ENCODE results near the gene FAM53B.

FAM53B gene

DNA sequence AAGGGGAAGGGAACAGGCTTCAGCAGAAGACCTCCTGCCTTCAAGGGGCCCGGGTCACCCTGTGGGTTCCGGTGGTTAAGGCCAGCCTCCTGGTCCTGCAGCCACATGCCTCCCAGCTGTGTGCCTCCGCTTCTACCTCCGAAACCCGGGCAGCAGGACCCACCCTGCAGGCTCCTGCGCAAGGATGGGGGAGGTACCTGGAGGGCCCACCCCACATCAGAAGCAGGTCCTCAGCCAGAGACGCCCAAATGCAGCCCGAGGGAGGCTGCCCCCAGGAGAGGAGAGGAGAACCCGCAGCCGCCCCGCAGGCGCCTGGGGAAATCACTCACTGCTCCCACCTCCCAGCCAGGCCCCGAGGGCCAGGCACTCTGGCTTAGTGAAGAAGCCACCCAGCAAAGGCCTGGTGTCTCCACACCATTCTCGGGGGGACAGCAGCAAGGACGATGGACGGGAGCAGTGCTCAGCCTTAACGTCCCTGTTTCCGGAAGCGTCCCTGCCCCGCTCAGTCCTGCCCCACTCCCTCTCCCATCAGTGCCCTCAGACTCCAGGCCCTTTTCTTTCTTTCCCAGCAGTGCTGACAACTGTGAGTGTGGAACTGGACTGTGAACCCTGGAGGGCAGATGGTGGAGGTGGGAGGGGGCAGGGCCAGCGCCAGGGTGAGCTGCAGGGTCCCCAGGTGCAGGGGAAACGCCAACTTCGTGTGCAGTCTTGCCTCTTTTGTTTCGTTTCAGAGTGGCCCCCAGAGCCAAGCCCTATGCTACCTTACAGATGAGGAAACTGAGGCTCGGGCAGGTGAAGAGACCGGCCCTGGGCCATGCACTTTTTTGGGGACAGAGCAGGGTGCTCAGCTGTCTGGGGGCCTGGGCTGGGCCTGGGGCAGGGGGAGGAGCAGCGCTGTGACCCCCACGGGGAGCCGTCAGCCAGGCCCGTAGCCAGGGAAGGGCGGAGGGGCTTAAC is 138.0 kb downstream of the FAM53B start:
- H3K4me3 ChIP-seq (ENCODE audit: low read depth, low read length) = no peak overlapping the region
- no peak for DNase-seq (ENCODE audit: low read depth)

GRCh38 chr10:124605481-124605855 is 138.7 kb downstream of the FAM53B start:
- no peak overlapping the region for H3K4me3 ChIP-seq (ENCODE audit: low read depth, low read length)
- DNase-seq (ENCODE audit: low read depth) = no peak

- DNase-seq (ENCODE audit: low read depth) = no peak
- no peak overlapping the region for H3K4me3 ChIP-seq (ENCODE audit: low read depth, low read length)
Observed at GRCh38 chr10:124605001-124605370, 139.2 kb downstream of the FAM53B start.

- no peak overlapping the region for H3K4me3 ChIP-seq (ENCODE audit: low read depth, low read length)
- no peak for DNase-seq (ENCODE audit: low read depth)
Observed at GRCh38 chr10:124604214-124605000, 139.8 kb downstream of the FAM53B start.

GRCh38 chr10:124603376-124604213 is 140.6 kb downstream of the FAM53B start:
- no peak overlapping the region for H3K4me3 ChIP-seq (ENCODE audit: low read depth, low read length)
- DNase-seq (ENCODE audit: low read depth) = no peak

DNA sequence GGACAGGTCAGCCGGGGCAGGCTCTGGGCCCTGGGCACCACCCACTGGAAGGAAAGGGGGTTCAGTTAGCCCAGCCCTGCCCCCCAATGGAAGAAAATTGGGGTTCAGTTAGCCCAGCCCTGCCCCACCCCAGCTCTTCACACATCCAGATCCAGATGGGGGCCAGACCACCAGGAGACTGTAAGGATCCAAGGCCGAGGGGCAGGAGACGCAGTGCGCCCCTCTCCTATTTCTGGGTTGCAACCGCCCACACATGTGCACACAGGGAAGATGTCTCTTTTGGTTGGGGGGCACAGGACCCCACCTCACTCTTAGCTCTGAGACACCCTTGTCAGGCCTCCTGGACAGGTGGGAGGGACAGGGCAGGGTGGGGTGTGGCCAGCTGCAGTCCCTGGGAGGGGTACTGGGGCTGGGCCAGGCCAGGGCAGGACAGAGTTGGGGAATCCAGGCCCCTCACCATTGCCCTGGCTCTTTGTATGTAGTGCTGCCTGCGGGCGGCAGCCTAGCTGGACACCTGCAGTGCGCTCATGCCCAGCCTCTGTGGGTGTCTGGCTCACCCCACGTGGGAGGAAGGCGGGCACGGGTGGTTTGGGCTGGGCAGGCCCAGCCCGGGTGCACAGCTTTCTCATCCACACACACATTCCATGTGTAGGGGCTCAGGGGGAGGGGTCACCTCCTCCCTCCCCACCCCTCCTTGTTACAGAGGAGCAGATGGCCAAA is 141.4 kb downstream of the FAM53B start:
- no peak for DNase-seq (ENCODE audit: low read depth)
- H3K4me3 ChIP-seq (ENCODE audit: low read depth, low read length) = no peak overlapping the region

- DNase-seq (ENCODE audit: low read depth) = no peak
- H3K4me3 ChIP-seq (ENCODE audit: low read depth, low read length) = no peak overlapping the region
Observed at GRCh38 chr10:124602121-124602561, 142.0 kb downstream of the FAM53B start.

DNA sequence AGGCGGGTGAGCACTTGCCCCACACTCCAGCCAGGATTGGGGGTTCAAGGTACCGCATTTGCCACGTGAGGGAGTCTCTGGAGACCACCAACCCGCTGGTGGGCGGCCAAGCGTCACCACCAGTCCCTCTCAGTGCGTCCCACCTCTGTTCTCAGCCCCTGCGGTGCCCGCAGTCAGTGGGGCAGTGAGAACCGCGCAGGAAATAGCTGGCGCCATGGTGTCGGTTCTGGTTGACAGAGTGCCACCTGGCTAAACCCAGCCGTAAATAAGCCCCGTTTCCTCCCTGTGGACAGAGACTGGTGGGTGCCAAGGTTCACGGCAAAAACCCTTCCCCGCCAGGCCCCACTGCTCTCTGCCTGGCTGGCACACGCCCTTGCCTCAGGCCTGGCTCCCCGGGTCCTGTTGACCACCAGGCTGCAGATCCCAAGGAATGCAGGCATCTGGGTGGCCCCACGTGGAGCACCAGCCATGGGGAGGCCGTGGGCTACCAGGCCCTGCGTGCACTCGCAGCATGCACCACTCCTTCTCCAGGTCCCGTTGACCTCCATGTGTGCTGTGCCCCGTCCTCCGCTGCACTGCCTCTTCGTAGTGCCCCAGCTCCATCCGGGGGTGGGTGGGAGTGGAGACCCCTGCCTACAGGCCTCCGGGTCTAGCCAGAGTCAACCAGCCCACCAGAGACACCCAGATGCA is 142.6 kb downstream of the FAM53B start:
- no peak overlapping the region for H3K4me3 ChIP-seq (ENCODE audit: low read depth, low read length)
- no peak for DNase-seq (ENCODE audit: low read depth)

DNA sequence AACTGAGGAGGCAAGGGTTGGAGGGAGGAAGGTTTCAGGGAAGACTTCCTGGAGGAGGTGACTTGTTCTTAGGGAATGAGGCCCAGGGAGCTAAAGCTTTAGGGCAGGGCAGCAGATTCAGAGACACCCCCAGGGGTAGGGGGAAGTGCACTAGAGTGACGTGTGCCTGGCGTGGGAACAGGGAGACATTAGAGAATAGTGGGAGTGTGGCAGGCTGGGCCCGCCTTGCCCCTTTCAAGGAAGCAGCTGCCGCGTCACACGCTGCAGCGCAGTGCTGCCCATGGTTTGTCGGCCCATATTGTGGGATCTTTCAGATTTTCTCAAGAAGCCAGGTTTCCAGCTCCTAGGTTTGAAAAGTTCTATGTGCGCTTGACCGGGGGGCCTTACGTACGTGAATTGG is 143.2 kb downstream of the FAM53B start:
- H3K4me3 ChIP-seq (ENCODE audit: low read depth, low read length) = no peak overlapping the region
- no peak for DNase-seq (ENCODE audit: low read depth)

GRCh38 chr10:124600051-124600880 is 143.9 kb downstream of the FAM53B start:
- no peak for DNase-seq (ENCODE audit: low read depth)
- H3K4me3 ChIP-seq (ENCODE audit: low read depth, low read length) = no peak overlapping the region

GRCh38 chr10:124599588-124600050 is 144.6 kb downstream of the FAM53B start:
- no peak overlapping the region for H3K4me3 ChIP-seq (ENCODE audit: low read depth, low read length)
- no peak for DNase-seq (ENCODE audit: low read depth)

DNA sequence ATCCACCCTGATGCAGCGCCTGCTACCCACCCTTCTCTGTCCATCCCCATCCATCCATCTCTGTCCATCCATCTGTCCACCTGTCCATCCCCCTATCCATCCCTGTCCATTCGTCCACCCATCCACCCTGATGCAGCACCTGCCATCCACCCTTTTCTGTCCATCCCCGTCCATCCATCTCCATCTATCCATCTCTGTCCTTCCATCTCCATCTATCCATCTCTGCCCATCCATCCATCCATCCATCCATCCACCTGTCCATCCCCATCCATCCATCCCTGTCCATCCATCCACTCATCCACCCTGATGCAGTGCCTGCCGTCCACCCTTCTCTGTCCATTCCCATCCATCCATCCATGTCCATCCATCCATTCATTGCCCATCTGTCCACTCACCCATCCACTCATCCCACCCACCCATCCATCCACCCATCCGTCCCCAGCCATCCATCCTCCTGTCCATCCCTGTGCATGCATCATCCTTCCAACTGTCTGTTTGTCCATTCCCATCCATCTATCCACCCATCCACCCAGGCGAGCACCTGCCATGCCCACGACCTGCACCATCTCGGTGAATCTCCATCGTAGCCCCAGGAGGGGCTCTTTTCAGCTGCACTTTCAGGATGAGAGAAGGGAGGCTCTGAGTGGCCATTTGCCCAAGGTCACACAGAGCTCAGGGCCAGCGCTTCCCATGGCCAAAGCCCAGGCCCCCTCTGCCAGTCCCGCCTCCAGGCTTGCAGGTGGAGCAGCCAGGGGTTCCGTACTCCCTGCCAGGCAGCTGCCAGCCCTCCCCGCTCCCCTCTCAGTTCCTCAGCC is 145.2 kb downstream of the FAM53B start:
- DNase-seq (ENCODE audit: low read depth) = no peak
- H3K4me3 ChIP-seq (ENCODE audit: low read depth, low read length) = no peak overlapping the region

DNA sequence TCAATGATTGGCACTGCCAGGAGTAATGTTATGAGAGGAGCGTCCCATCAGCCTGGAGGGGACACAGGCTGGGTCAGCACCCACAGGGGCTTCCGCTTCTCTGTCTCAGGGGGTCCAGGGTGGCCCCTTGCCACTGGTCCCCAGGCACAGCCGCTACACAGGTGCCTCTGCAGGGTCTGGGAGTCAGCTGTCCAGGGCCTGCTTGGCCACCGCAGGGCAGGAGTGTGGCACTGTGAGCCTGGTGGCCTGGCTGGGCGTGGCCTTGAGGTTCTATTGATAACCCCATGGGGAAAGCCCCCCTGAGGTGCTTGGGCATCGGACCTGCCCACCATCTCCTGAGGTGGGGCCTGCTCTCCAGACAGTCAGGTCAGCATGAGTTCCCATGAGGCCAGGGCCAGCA is 146.0 kb downstream of the FAM53B start:
- H3K4me3 ChIP-seq (ENCODE audit: low read depth, low read length) = no peak overlapping the region
- no peak for DNase-seq (ENCODE audit: low read depth)

DNA sequence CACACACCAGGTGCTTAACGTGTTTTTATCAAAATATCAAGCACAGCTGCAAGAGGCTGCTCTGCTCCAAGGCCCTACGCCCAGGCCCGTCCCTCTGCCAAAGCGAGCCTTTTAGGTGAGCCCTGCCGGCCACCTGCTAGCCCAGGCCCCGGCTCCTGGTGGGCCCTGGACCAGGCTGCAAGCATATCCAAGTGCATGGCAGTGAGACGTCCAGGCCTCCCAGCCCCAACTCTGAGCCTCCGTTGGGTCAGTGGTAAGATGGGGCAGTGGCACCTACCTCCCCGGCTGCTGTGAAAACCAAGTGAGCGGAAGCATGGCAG is 146.4 kb downstream of the FAM53B start:
- no peak for DNase-seq (ENCODE audit: low read depth)

GRCh38 chr10:124596962-124597845 is 147.0 kb downstream of the FAM53B start:
- DNase-seq (ENCODE audit: low read depth) = no peak

More for the DNA sequence above, 146.4 kb downstream of the FAM53B start:
- no peak overlapping the region for H3K4me3 ChIP-seq (ENCODE audit: low read depth, low read length)

More at GRCh38 chr10:124596962-124597845, 147.0 kb downstream of the FAM53B start:
- H3K4me3 ChIP-seq (ENCODE audit: low read depth, low read length) = no peak overlapping the region

Data from skeletal muscle cell (primary cell).